ENCODE data around the gene KDM2A.

GRCh38 chr11:67163006-67163405, 43.9 kb downstream of the KDM2A start:
- TF ChIP-seq MYC (IDR thresholded peaks at IDR 0.05; ENCODE audit: low read depth, low read length): no peak
- no peak for TF ChIP-seq CTCF (IDR thresholded peaks at IDR 0.05; ENCODE audit: extremely low read depth in 1 of 2, insufficient read depth in 1 of 2, low read depth in 1 of 2, low read length in 2 of 2)
- no peak for TF ChIP-seq JUN (IDR thresholded peaks at IDR 0.05; ENCODE audit: borderline replicate concordance, insufficient read depth, insufficient read length, low read depth)
- TF ChIP-seq POLR2AphosphoS5 (IDR thresholded peaks at IDR 0.05; ENCODE audit: insufficient read depth, low read depth, low read length): no peak
- TF ChIP-seq POLR2A (IDR thresholded peaks at IDR 0.05; ENCODE audit: low read depth, low read length): no peak
- no peak for TF ChIP-seq EZH2 (IDR thresholded peaks at IDR 0.05; ENCODE audit: borderline replicate concordance, low read depth, low read length, severe bottlenecking)
